Measurements from ENCODE around the gene TRIM9.

The TRIM9 gene

GRCh38 chr14:51092965-51093364, 1.9 kb downstream of the TRIM9 start:
- no peak for DNase-seq

- DNase-seq, result no peak
Measured at GRCh38 chr14:51089278-51089677, 5.6 kb downstream of the TRIM9 start.

- DNase-seq, result no peak
Measured at GRCh38 chr14:51087031-51087441, 7.9 kb downstream of the TRIM9 start.

- DNase-seq, result no peak
Measured at GRCh38 chr14:51086044-51086443, 8.9 kb downstream of the TRIM9 start.

GRCh38 chr14:51084962-51085361, 9.9 kb downstream of the TRIM9 start:
- no peak for DNase-seq

- no peak for DNase-seq
Measured at GRCh38 chr14:51084507-51084906, 10.4 kb downstream of the TRIM9 start.

GRCh38 chr14:51082349-51082748, 12.6 kb downstream of the TRIM9 start:
- no peak for DNase-seq

- DNase-seq, result no peak
Measured at GRCh38 chr14:51081712-51082111, 13.2 kb downstream of the TRIM9 start.

GRCh38 chr14:51081209-51081608, 13.7 kb downstream of the TRIM9 start:
- no peak for DNase-seq

GRCh38 chr14:51080645-51081044, 14.3 kb downstream of the TRIM9 start:
- DNase-seq, result no peak

GRCh38 chr14:51079489-51079888, 15.4 kb downstream of the TRIM9 start:
- no peak for DNase-seq

- DNase-seq, result no peak
Measured at GRCh38 chr14:51079085-51079484, 15.8 kb downstream of the TRIM9 start.

GRCh38 chr14:51074701-51075385, 20.1 kb downstream of the TRIM9 start:
- no peak for DNase-seq

GRCh38 chr14:51073731-51074130, 21.2 kb downstream of the TRIM9 start:
- no peak for DNase-seq

GRCh38 chr14:51072976-51073375, 21.9 kb downstream of the TRIM9 start:
- no peak for DNase-seq

- DNase-seq, result no peak
Measured at GRCh38 chr14:51071857-51072256, 23.0 kb downstream of the TRIM9 start.

GRCh38 chr14:51070726-51071125, 24.2 kb downstream of the TRIM9 start:
- DNase-seq, result no peak

- DNase-seq, result no peak
Measured at GRCh38 chr14:51069055-51069454, 25.9 kb downstream of the TRIM9 start.

- DNase-seq, result no peak
Measured at GRCh38 chr14:51068268-51068667, 26.6 kb downstream of the TRIM9 start.

GRCh38 chr14:51067295-51067694, 27.6 kb downstream of the TRIM9 start:
- DNase-seq, result no peak

GRCh38 chr14:51066576-51066975, 28.3 kb downstream of the TRIM9 start:
- no peak for DNase-seq

- DNase-seq, result no peak
Measured at GRCh38 chr14:51059032-51059431, 35.9 kb downstream of the TRIM9 start.

GRCh38 chr14:51058382-51058781, 36.5 kb downstream of the TRIM9 start:
- DNase-seq, result no peak

- no peak for DNase-seq
Measured at GRCh38 chr14:51056421-51056820, 38.5 kb downstream of the TRIM9 start.

- no peak for DNase-seq
Measured at GRCh38 chr14:51053157-51053556, 41.7 kb downstream of the TRIM9 start.
